ENCODE results near the gene NLGN3. TPM values are rescaled to one million over a fixed set of nuclear protein-coding genes. Genes with fewer than 3 reads are reported as not detected.

NLGN3 gene
- total and polyA plus RNA-seq, 2 donors (not counting 1 experiment from before 2014, with no cell fraction given) = 0.81 to 1.3 TPM

DNA sequence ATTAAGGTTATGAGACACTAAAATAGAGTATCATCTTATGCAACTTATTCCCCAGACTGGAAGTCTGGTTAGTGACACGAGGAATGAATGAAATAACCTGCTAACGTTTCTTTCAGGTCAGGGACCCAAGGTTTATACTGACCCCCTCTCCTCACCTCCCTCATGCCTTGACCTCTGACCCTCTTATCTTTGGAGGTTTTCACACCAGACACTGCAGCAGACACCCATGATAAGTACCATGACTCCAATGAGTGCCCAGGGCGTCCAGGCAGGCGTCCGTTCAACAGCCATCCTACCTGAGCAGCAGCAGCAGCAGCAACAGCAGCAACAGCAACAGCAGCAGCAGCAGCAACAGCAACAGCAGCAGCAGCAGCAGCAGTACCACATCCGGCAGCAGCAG is 4.2 kb upstream of the NLGN3 start:
- Histone ChIP-seq H3K79me2 (ENCODE audit: control insufficient read depth, insufficient read depth, low read length) (no peaks in the 10 kb centered on the region), H3K36me3 (replicated peaks in 1 of 2; ENCODE audit: control extremely low read depth in 1 of 2, control insufficient read depth in 1 of 2, extremely low read depth in 1 of 2, insufficient read depth in 2 of 2, low read length in 1 of 2) (peaks cover 0 to 33% of the 10 kb centered on the region in 2 experiments), H3K4me3 (ENCODE audit: control extremely low read depth in 1 of 5, extremely low read depth in 1 of 5, insufficient read depth in 1 of 5, low read depth in 2 of 5, low read length in 4 of 5) (no peak overlapping the region), H3K27me3 (replicated peaks in 1 of 4; ENCODE audit: control extremely low read depth in 1 of 4, control insufficient read depth in 3 of 4, insufficient read depth in 4 of 4, low read length in 3 of 4) (no peaks in the 10 kb centered on the region), H2AFZ (ENCODE audit: insufficient read depth, low read depth, low read length, poor library complexity, severe bottlenecking) (no peak overlapping the region), H3K27ac (ENCODE audit: low read length in 2 of 2) (no peak overlapping the region), H3K9me3 (ENCODE audit: control extremely low read depth in 1 of 3, control insufficient read depth in 2 of 3, insufficient read depth in 1 of 3, low read length in 2 of 3) (no peaks in the 10 kb centered on the region), H3K4me1 (ENCODE audit: control insufficient read depth in 2 of 2, insufficient read depth in 2 of 2, low read length in 2 of 2) (peaks cover 2% of the 10 kb centered on the region in 2 donors), H4K20me1 (ENCODE audit: control insufficient read depth, insufficient read depth, low read length, poor library complexity, severe bottlenecking) (no peaks in the 10 kb centered on the region), H3K4me2 (replicated peaks; ENCODE audit: low read depth, low read length, poor library complexity, severe bottlenecking) (no peak overlapping the region), H3K9ac (ENCODE audit: low read length) (no peak overlapping the region)
- ChIA-PET CTCF (no interaction called here), POLR2A (no interaction called here)
- ATAC-seq (ENCODE audit: low read depth) = no peak
- no peak for DNase-seq
- no peaks in the 10 kb centered on the region for H3K9me3 Mint-ChIP-seq (ENCODE audit: insufficient read depth)
- TF ChIP-seq EZH2 (IDR thresholded peaks at IDR 0.05; ENCODE audit: borderline replicate concordance, insufficient read depth, low read depth, low read length, poor library complexity, severe bottlenecking) = no peak
- TF ChIP-seq, protein P1, sequence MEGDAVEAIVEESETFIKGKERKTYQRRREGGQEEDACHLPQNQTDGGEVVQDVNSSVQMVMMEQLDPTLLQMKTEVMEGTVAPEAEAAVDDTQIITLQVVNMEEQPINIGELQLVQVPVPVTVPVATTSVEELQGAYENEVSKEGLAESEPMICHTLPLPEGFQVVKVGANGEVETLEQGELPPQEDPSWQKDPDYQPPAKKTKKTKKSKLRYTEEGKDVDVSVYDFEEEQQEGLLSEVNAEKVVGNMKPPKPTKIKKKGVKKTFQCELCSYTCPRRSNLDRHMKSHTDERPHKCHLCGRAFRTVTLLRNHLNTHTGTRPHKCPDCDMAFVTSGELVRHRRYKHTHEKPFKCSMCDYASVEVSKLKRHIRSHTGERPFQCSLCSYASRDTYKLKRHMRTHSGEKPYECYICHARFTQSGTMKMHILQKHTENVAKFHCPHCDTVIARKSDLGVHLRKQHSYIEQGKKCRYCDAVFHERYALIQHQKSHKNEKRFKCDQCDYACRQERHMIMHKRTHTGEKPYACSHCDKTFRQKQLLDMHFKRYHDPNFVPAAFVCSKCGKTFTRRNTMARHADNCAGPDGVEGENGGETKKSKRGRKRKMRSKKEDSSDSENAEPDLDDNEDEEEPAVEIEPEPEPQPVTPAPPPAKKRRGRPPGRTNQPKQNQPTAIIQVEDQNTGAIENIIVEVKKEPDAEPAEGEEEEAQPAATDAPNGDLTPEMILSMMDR (IDR thresholded peaks at IDR 0.05) = no peak
- intact Hi-C loops (cut with micrococcal nuclease) = no loop called here
- H3K4me3 Mint-ChIP-seq = no peak overlapping the region
- peaks cover 8% of the 10 kb centered on the region for H3K4me1 Mint-ChIP-seq
- H3K27me3 Mint-ChIP-seq = no peaks in the 10 kb centered on the region
- 93% methylated on average over 3 of the region's 6 CpGs for WGBS (ENCODE audit: insufficient coverage)
- no peak overlapping the region for H3K27ac Mint-ChIP-seq

DNA sequence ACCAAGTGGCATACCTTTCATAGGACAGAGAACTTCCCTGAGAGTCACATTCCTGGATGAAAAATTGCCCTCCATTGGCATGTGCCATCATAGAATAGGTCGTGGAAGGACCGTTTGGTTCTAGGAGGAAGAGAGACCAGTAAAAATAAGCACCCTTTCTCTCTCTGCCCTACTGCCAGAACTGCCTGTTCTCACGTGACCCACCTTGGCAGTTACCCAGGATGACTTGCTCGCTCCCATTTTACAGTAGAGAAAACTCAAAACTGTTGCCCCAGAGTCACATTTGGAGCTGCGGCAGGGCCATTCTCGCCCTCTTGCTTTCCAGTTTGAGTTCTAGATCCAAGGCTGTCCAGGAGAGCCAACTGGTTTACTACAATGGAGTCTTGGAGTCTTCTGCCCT is 1.1 kb upstream of the NLGN3 start:
- WGBS (ENCODE audit: insufficient coverage) = 95% methylated on average over 4 of the region's 6 CpGs
- Mint-ChIP-seq H3K27me3 (no peaks in the 10 kb centered on the region), H3K4me3 (no peak overlapping the region), H3K9me3 (ENCODE audit: insufficient read depth) (no peaks in the 10 kb centered on the region), H3K4me1 (peaks cover 17% of the 10 kb centered on the region), H3K27ac (no peak overlapping the region)
- CTCF ChIA-PET = no interaction called here
- ATAC-seq (ENCODE audit: low read depth) = no peak
- H2AFZ ChIP-seq (ENCODE audit: insufficient read depth, low read depth, low read length, poor library complexity, severe bottlenecking) = no peak overlapping the region
- DNase-seq = no peak
- no peak overlapping the region for H3K27ac ChIP-seq (ENCODE audit: low read length in 2 of 2)
- TF ChIP-seq, protein P1 (IDR thresholded peaks at IDR 0.05) = no peak
- intact Hi-C loops (cut with micrococcal nuclease) = no loop called here
- H3K27me3 ChIP-seq (replicated peaks in 1 of 4; ENCODE audit: control extremely low read depth in 1 of 4, control insufficient read depth in 3 of 4, insufficient read depth in 4 of 4, low read length in 3 of 4) = no peaks in the 10 kb centered on the region
- no peaks in the 10 kb centered on the region for H3K9me3 ChIP-seq (ENCODE audit: control extremely low read depth in 1 of 3, control insufficient read depth in 2 of 3, insufficient read depth in 1 of 3, low read length in 2 of 3)
- H4K20me1 ChIP-seq (ENCODE audit: control insufficient read depth, insufficient read depth, low read length, poor library complexity, severe bottlenecking) = no peaks in the 10 kb centered on the region
- peaks cover 8 to 11% of the 10 kb centered on the region in 2 donors for H3K4me1 ChIP-seq (ENCODE audit: control insufficient read depth in 2 of 2, insufficient read depth in 2 of 2, low read length in 2 of 2)
- H3K4me3 ChIP-seq (ENCODE audit: control extremely low read depth in 1 of 5, extremely low read depth in 1 of 5, insufficient read depth in 1 of 5, low read depth in 2 of 5, low read length in 4 of 5) = no peak overlapping the region
- POLR2A ChIA-PET = no interaction called here
- peaks cover 0 to 15% of the 10 kb centered on the region in 2 experiments for H3K36me3 ChIP-seq (replicated peaks in 1 of 2; ENCODE audit: control extremely low read depth in 1 of 2, control insufficient read depth in 1 of 2, extremely low read depth in 1 of 2, insufficient read depth in 2 of 2, low read length in 1 of 2)
- H3K9ac ChIP-seq (ENCODE audit: low read length) = no peak overlapping the region
- no peaks in the 10 kb centered on the region for H3K79me2 ChIP-seq (ENCODE audit: control insufficient read depth, insufficient read depth, low read length)
- no peak overlapping the region for H3K4me2 ChIP-seq (replicated peaks; ENCODE audit: low read depth, low read length, poor library complexity, severe bottlenecking)
